H1 (cell line): ENCODE results near the gene GPC1.

Experiments used
- ATF2 ChIP-seq: IDR thresholded peaks from 2 replicates; pipeline ENCODE4 v1.6.1; 2012; ENCODE audit warnings: low read length, inconsistent platforms
- CEBPB ChIP-seq: IDR thresholded peaks from 2 replicates; pipeline ENCODE4 v1.6.1; 2012; ENCODE audit warnings: low read depth, low read length
- CTCF ChIP-seq, 3 experiments: IDR thresholded peaks; 1 replicate in 2 of 3; 2 replicates in 1 of 3; pipeline versions ENCODE4 v1.5.1 to v1.6.1; 2011; ENCODE audit warnings: low read length in 3 of 3, mild to moderate bottlenecking in 3 of 3, inconsistent platforms in 2 of 3, low read depth in 1 of 3, moderate library complexity in 1 of 3; ENCODE audit not compliant: insufficient read depth in 1 of 3; ENCODE audit errors: control extremely low read depth in 1 of 3
- POLR2AphosphoS5 ChIP-seq: IDR thresholded peaks from 2 replicates; pipeline ENCODE4 v1.6.1; 2011; ENCODE audit warnings: low read depth, low read length
- RAD21 ChIP-seq, 2 experiments: IDR thresholded peaks in 1 of 2; conservative IDR thresholded peaks in 1 of 2; 2 replicates each; pipeline ENCODE4 v1.6.1; 2011; ENCODE audit warnings: low read depth in 2 of 2, low read length in 2 of 2, improper control_type of control experiment in 1 of 2, inconsistent platforms in 1 of 2, mild to moderate bottlenecking in 1 of 2, moderate library complexity in 1 of 2
- TAF1 ChIP-seq: IDR thresholded peaks from 2 replicates; pipeline ENCODE4 v1.6.1; 2011; ENCODE audit warnings: mild to moderate bottlenecking, low read depth, low read length
- TCF12 ChIP-seq: IDR thresholded peaks from 2 replicates; pipeline ENCODE4 v1.6.1; 2011; ENCODE audit warnings: low read depth, mild to moderate bottlenecking, low read length
- USF2 ChIP-seq: IDR thresholded peaks from 2 replicates; pipeline ENCODE4 v1.6.1; 2011; ENCODE audit warnings: low read length, improper control_type of control experiment
- YY1 ChIP-seq: IDR thresholded peaks from 2 replicates; pipeline ENCODE4 v1.6.1; 2011; ENCODE audit warnings: low read depth, mild to moderate bottlenecking, low read length

GRCh38 chr2:240439698-240440151, 4.3 kb downstream of the GPC1 start:
- TF ChIP-seq TCF12: no peak
- no peak for TF ChIP-seq TAF1
- TF ChIP-seq CTCF (IDR thresholded peaks at IDR 0.05; ENCODE audit: control extremely low read depth in 1 of 3, insufficient read depth in 1 of 3, low read depth in 1 of 3, low read length in 3 of 3): no peak
- TF ChIP-seq USF2: no peak
- TF ChIP-seq RAD21 (IDR thresholded peaks at IDR 0.05 in 1 of 2, conservative IDR thresholded peaks at IDR 0.05 in 1 of 2; ENCODE audit: low read depth in 2 of 2, low read length in 2 of 2): no peak
- no peak for TF ChIP-seq POLR2AphosphoS5
- TF ChIP-seq YY1: no peak
- TF ChIP-seq CEBPB: no peak
- TF ChIP-seq ATF2: no peak
